Panc1 (cell line): ENCODE measurements around the gene SSC5D.

Experiments
- CTCF ChIP-seq: fragments of 450-650 bp; IDR thresholded peaks from 2 replicates; pipeline ENCODE4 v1.5.1; 2017; ENCODE audit warnings: mild to moderate bottlenecking
- POLR2AphosphoS5 ChIP-seq: IDR thresholded peaks from 2 replicates; pipeline ENCODE4 v1.6.1; 2012; ENCODE audit warnings: mild to moderate bottlenecking, low read depth, low read length, moderate library complexity
- REST ChIP-seq, 2 experiments: IDR thresholded peaks; 2 replicates each; pipeline ENCODE4 v1.6.1; 2011 to 2012; ENCODE audit warnings: low read depth in 2 of 2, control low read depth in 1 of 2, low read length in 1 of 2, mild to moderate bottlenecking in 1 of 2, moderate library complexity in 1 of 2; ENCODE audit not compliant: insufficient read depth in 1 of 2

DNA sequence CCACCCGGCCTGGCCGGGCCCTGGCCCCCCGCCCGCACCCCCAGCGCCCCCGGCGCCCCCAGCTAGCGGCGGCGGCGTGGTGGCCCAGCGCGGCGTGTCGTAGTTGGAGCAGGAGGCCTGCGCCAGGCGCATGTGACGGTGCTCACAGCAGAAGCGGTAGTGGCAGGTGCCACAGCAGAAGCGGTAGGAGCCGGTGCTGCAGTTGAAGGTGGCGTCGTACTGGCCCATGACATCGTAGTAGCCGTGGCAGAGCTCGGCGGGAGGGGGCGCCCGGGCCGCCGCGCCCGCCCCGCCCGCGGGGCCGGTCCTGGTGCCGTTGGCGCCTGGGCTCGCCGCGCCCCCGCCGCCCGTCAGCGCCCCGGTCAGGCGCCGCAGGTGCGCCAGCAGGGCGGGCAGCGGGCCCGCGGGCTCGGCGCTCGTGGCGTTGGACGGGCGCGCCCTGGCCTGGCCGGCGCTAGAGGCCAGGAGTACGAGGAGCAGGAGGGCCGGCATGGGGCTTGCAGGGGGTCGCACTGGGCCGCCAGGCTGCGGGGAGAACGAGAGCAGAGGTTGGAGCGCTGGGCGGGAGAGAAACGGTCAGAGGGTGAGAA, 45.8 kb upstream of the SSC5D start:
- TF ChIP-seq POLR2AphosphoS5 (no peak), CTCF (no peak), REST (IDR thresholded peaks at IDR 0.05; ENCODE audit: insufficient read depth in 1 of 2, low read depth in 2 of 2, low read length in 1 of 2) (no peak)
